Neural crest cell (in vitro differentiated cells): Measurements from ENCODE around the gene COL9A2. TPM values are rescaled to one million over a fixed set of nuclear protein-coding genes. Genes with fewer than 3 reads are reported as not detected.

Experiments
- DNase-seq: peaks from one replicate; pipeline ENCODE4 v3.0.0; 2021; ENCODE audit warnings: low read depth, mixed read lengths, low spot score
- H3K27ac Mint-ChIP-seq: one replicate; pipeline ENCODE4 v1.8.0; 2021; ENCODE audit warnings: mild to moderate bottlenecking, mixed read lengths; ENCODE audit not compliant: unreplicated experiment
- H3K27me3 Mint-ChIP-seq: 2 replicates; pipeline ENCODE4 v1.8.0; 2021; ENCODE audit warnings: low read depth, mild to moderate bottlenecking, mixed read lengths
- H3K36me3 Mint-ChIP-seq: 2 replicates; pipeline ENCODE4 v1.8.0; 2021; ENCODE audit warnings: low read depth, mild to moderate bottlenecking, mixed read lengths
- H3K4me1 Mint-ChIP-seq: 2 replicates; pipeline ENCODE4 v1.8.0; 2021; ENCODE audit warnings: mixed read lengths
- H3K4me3 Mint-ChIP-seq: one replicate; pipeline ENCODE4 v1.8.0; 2021; ENCODE audit warnings: mild to moderate bottlenecking, mixed read lengths
- H3K9me3 Mint-ChIP-seq: 2 replicates; pipeline ENCODE4 v1.8.0; 2021; ENCODE audit warnings: mixed read lengths
- total RNA-seq: library from RNA; stranded (reverse); gene quantifications from 2 replicates; pipeline ENCODE4 v1.2.1, GENCODE V29; 2021
- TF ChIP-seq, protein P1 (sequence below): fragments of 200-600 bp; sonication (generic); conservative IDR thresholded peaks from 2 replicates; pipeline ENCODE4 v1.5.0; 2021; ENCODE audit warnings: antibody characterized with exemption, mild to moderate bottlenecking

The COL9A2 gene
- total RNA-seq, 1 donor from 2014 or later: 9.0 TPM

DNA sequence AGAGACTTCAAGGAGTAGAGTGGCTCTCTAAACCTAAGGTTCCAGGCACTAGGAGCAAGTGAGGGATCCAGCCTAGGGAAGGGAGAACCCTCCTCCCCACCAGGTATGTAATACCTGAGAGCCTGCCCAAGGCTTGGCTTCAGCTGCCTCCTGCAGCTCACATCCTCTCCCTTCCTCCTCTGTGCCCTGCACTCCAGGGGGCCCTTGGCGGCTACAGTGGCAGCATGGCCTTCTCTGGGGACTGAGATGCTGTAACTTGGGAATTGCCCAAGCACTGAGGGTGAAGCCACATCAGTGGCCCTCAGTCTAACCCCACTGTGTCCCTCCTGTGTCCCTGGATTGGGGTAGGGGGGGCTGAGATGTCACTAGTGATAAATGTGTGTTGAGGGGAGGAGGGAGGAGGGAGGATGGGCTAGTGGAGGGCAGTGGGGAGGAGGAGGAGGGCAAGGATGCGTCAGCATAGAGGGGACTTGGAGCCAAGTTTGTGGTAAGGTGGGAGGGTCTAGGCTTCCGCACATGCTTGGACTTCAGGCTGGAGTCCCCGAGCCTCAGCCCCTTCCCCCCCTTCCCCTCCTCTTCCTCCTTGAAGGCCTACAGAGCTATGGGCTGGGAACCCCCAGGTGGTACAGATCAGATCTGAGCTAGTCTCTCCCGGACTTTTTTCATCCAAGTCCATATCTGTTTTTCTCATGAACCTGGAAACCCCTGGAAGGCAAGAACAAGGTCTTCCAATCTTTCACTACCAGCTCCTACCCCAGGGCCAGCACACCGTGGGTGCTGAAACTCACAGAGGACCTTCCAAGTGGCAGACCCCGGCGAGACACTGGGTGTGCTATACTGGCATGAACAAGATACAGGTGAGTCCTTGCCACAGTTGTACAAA lies 17.5 kb downstream of the COL9A2 start:
- Mint-ChIP-seq H3K27me3 (no peaks in the 10 kb centered on the region), H3K4me3 (no peak overlapping the region), H3K27ac (no peak overlapping the region), H3K4me1 (no peaks in the 10 kb centered on the region), H3K9me3 (no peaks in the 10 kb centered on the region), H3K36me3 (no peaks in the 10 kb centered on the region)
- TF ChIP-seq, protein P1, sequence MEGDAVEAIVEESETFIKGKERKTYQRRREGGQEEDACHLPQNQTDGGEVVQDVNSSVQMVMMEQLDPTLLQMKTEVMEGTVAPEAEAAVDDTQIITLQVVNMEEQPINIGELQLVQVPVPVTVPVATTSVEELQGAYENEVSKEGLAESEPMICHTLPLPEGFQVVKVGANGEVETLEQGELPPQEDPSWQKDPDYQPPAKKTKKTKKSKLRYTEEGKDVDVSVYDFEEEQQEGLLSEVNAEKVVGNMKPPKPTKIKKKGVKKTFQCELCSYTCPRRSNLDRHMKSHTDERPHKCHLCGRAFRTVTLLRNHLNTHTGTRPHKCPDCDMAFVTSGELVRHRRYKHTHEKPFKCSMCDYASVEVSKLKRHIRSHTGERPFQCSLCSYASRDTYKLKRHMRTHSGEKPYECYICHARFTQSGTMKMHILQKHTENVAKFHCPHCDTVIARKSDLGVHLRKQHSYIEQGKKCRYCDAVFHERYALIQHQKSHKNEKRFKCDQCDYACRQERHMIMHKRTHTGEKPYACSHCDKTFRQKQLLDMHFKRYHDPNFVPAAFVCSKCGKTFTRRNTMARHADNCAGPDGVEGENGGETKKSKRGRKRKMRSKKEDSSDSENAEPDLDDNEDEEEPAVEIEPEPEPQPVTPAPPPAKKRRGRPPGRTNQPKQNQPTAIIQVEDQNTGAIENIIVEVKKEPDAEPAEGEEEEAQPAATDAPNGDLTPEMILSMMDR: no peak
- no peak for DNase-seq

DNA sequence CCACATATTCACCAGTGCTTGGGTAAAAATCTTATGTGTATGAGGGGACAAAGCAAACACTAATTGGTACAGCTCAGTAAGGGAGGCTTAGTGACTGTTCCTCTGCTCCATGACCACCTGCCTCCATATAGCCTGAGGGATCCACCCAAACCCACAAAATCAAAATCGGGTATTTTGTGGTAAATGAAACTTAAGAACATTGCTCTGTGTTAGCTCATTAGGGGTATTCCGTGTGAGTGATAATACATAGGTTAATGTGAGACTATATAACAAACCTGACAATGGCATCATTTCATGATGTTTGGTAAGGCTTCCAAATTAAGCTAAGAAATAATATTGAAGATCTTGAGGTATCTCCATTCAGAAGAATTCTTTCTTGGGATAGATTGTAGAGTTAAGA lies 25.8 kb downstream of the COL9A2 start:
- no peak for DNase-seq
- H3K4me3 Mint-ChIP-seq: no peak overlapping the region
- TF ChIP-seq, protein P1: no peak
- no peak overlapping the region for H3K27ac Mint-ChIP-seq
- H3K9me3 Mint-ChIP-seq: no peaks in the 10 kb centered on the region
- H3K4me1 Mint-ChIP-seq: no peaks in the 10 kb centered on the region
- peaks cover 16% of the 10 kb centered on the region for H3K36me3 Mint-ChIP-seq
- no peaks in the 10 kb centered on the region for H3K27me3 Mint-ChIP-seq

DNA sequence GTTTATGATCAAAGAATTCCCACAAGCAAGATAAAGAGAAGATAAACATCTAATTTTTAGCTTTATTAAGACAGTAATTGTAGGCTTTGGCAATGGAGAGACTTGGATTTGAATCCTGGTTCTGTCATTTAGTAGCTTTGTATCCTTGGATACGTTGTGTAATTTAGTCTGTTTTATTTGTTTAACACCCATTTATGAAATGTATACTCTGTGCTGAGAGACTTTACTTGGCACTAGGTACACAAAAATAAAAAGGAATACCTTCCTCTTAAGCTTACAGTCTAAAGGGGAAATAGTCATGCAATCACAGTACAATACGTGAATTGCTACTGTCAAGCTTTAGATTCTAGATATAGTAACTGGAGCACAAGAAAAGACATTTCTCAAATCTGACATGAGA lies 35.2 kb downstream of the COL9A2 start:
- Mint-ChIP-seq H3K9me3 (no peaks in the 10 kb centered on the region), H3K27me3 (no peaks in the 10 kb centered on the region), H3K4me1 (no peaks in the 10 kb centered on the region), H3K36me3 (peaks cover 5% of the 10 kb centered on the region), H3K27ac (no peak overlapping the region), H3K4me3 (no peak overlapping the region)
- TF ChIP-seq, protein P1: no peak
- DNase-seq: no peak

DNA sequence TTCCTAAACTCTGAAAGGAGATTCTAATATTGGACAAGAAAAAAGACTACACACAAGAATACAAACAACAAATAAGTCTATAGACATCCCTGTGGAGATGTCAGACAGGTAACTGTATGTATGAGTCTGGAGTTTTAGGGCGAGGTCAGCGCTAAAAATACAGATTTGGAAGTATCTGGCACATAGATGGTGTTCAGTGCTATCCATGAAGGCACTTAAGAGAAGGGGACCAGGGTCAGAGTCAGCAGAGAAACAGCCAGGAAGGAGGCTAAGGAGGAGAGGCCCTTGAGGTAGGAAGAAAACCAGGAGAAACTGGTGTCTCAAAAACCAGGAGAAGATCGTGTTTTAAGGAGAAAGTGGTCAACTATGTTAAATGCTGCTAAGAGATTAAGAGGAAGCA lies 41.0 kb downstream of the COL9A2 start:
- no peak overlapping the region for H3K4me3 Mint-ChIP-seq

DNA sequence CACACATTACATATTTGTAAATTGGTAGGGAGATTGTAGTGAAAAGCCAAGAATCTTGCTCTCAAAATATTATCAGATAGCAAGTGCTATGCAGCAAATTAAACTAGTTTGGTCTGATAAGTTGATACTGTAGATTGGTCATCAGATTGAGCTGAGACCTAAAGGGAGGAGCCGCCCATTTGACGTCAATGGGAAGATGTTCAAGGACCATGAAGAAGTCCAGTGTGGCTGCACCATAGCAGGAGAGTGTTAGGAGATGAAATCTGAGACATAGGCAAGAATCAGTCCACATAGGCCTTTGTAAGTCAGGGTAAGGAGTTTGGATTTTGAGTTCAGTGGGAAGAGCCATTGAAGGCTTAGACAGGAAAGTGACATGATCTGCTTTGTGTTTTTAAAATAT lies 42.8 kb downstream of the COL9A2 start:
- TF ChIP-seq, protein P1: no peak
- Mint-ChIP-seq H3K4me3 (no peak overlapping the region), H3K27me3 (no peaks in the 10 kb centered on the region), H3K9me3 (no peaks in the 10 kb centered on the region), H3K36me3 (peaks cover 20% of the 10 kb centered on the region), H3K4me1 (no peaks in the 10 kb centered on the region), H3K27ac (no peak overlapping the region)
- no peak for DNase-seq

More for the DNA sequence above, 41.0 kb downstream of the COL9A2 start:
- Mint-ChIP-seq H3K36me3 (peaks cover 14% of the 10 kb centered on the region), H3K9me3 (no peaks in the 10 kb centered on the region), H3K27ac (no peak overlapping the region), H3K4me1 (no peaks in the 10 kb centered on the region), H3K27me3 (no peaks in the 10 kb centered on the region)
- TF ChIP-seq, protein P1: no peak
- DNase-seq: no peak
